NCI-H1048 (cell line): ENCODE measurements around the gene AASDH.
"Not testable (repeated sequence)": the region's sequence is repeated elsewhere in the genome, so short reads cannot be mapped to it uniquely, and the experiment has no call there.

Experiments used
- DNase-seq: peaks from one replicate; lab custom pipeline; 2025; lab: John Stamatoyannopoulos, UW

AASDH gene

DNA sequence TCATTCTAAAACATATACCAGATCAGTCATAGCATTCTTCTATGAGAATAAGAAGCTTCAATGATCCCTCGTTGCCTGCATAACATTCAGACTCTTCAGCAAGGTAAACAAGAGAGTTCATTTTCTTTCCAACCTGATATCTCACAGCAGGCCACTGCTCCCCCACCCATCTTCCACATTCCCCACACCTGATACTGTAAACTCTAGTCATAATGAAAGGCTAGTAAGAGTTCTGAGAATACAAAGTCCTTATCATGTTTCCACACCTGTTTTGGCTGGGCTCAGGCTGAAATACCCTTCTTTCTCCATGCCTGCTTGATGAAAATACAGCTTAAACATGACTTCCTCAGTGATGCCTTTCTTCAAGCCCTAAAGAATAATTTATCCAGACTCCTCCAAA lies 2.3 kb upstream of the AASDH start:
- DNase-seq: no peak

DNA sequence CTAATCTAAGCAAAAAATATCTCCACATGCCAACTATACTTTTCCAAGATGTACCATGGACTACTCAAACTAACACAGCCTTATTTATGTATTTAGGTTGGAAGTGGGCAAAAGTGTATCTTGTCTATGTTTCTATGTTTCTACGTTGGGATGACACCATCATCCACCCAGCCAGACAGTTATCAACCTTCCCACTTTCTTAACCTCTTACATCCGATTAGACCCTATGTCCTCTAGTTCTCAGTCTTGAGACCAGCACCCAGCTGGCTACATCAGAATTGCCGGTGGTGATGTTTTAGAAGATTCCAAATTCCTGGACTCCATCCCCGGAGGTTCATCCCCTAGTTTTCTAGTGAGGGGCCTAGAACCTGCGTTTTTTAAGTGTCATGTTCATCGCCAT lies 1.0 kb upstream of the AASDH start:
- DNase-seq: no peak

DNA sequence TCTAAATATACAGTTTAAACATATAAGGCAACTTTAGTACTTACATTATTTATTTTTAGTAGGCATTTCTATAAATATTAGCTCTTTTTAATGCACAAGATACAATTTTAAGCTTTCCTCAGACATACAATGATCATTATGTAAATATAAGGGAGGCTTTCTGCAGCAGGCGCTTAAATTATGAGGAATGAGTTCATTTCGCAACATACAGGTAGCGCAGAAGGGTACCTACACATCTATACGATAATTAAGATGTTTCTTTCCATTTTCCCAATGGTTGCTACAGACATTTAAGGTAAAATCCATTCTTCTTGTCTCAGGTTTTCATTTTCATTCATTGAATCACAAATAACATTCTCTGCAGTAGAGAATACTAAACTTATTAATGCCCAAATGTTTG lies 1.2 kb downstream of the AASDH start:
- no peak for DNase-seq

DNA sequence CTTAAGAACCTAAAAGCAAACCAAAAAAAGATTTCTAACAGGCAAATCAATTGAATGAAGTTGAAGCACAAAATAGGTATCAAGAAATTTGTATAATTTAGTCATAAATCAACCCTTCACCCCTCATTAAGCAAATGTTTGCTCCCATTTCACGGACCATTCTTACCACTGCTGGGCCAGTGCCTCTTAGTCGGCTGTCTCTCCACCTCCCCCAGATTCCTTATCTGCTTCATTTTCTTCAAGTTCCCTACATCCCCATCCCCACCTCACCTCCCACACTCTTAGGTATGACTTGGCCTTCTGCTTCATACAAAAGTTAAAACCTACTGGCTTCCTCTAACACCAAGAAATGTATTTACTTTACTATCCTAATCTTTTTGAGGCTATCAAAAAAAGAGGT lies 11.8 kb downstream of the AASDH start:
- DNase-seq: no peak

DNA sequence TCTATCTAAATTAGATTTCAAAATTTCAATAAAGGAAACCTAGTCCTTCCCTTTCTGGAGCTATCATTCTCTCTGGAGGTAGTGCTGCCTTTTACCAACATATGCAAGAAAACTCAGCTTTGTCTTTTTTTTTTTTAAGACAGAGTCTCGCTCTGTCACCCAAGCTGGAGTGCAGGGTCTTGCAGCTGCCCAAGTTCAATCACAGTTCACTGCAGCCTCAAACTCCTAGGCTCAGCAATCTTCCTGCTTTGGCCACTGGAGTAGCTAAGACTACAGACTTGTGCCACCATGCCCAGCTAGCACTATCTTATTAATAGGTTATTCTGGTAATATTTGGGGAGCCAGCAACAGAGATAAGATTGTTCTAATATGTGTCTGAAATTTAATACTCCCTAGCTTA lies 12.3 kb downstream of the AASDH start:
- no peak for DNase-seq

DNA sequence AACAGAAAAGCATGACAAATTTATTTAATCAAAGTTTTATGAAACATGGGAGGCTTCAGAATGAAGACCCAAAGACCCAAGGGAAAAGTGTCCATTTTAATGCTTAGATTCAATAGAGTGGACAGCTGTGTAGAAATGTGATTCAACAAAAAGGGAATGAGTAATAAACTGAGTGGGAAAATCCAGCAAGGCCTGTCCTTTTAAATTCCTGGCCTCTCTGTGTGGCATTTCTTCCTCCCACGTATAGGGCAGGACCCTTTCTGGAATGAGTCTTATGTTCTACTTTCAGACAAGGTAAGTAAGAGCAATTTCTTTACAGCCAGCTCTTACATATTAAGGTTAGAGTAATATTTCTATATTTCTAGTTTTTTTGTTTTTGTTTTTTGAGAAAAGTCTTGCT lies 14.5 kb downstream of the AASDH start:
- DNase-seq: no peak

DNA sequence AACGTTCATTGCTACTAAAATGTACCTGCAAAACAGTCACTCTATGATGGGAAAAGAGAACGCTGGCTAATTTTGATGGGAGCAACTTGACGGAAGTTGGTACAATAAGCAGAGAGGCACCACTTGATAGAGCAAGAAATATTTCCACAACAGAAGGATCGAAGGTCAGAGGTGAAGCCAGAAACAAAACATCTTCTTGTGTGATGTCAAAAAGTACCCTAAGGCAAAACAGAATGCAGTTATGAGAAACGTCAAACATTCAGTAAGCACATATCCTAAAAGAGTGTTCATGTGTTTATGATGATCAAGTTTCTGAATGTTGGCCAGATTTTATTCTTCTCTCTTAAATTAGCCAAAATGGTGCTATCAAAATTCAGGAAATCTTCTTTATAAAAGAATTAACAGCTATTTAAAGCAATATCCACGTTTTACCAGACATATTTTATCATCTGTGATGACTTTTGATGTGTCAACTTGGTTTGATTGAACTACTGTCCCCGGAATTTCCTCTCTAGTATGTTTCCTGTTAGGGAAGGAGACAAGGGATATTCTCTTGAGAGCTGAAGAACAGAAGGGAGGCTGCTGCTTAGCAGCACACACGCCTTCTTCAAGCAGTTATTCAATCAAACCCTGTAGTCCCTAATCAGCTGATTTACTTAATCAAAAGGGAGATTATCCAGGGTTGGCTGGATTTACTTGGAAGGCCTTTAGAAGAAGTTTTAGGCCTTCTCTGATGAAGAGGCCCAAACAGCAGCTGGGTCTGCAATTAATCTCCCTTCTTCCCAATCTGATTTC lies 15.7 kb downstream of the AASDH start:
- no peak for DNase-seq

DNA sequence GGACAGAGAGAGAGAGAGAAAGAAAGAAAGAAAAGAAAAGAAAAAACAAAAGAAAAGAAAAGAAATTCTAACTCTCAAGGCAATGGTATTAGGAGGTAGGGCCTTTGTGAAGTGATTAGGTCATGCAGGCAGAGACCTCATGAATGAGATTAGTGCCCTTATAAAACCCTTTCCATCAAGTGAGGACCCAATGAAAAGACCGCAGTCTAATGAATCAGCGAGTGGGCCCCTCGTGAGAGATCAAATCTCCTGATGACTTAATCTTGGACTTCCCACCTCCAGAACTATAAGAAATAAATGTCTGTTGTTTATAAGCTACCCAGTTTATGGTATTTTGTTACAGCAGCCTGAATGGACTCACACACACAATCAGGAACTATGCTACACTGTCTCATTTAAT lies 16.9 kb downstream of the AASDH start:
- no peak for DNase-seq

DNA sequence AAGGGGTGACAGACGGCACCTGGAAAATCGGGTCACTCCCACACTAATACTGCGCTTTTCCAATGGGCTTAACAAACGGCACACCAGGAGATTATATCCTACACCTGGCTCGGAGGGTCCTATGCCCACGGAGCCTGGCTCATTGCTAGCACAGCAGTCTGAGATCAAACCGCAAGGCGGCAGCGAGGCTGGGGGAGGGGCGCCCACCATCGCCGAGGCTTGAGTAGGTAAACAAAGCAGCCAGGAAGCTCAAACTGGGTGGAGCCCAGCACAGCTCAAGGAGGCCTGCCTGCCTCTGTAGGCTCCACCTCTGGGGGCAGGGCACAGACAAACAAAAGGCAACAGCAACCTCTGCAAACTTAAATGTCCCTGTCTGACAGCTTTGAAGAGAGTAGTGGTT lies 24.3 kb downstream of the AASDH start:
- not testable (repeated sequence) for DNase-seq

DNA sequence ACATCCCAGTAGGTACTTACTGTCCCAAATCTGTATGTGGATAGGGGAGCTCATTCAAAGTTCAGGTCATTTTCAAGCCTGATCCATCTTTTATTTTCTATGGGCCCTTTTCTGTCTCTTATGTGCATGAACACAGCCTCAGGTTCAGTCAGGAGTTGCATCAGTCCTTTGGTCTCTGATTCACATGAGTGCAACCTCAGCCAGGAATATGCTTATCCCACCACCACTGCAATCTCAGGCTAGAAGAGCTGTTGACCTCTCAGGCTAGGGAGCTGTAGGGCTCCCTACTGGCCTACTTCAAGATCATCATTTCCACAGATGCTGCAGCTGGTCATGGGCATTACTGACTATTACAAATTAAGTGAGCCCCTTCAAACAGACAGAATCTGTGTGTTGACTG lies 27.2 kb downstream of the AASDH start:
- DNase-seq: no peak

DNA sequence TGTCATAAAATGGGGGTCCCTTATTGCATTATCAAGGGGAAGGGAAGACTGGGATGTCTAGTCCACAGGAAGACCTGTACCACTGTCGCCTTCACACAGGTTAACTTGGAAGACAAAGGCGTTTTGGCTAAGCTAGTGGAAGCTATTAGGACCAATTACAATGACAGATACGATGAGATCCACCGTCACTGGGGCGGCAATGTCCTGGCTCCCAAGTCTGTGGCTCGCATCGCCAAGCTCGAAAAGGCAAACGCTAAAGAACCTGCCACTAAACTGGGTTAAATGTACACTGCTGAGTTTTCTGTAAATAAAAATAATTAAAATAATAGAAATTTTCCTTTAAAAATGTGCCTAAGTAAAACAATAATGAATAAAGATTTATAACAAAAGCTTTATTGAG lies 30.6 kb downstream of the AASDH start:
- DNase-seq: no peak

DNA sequence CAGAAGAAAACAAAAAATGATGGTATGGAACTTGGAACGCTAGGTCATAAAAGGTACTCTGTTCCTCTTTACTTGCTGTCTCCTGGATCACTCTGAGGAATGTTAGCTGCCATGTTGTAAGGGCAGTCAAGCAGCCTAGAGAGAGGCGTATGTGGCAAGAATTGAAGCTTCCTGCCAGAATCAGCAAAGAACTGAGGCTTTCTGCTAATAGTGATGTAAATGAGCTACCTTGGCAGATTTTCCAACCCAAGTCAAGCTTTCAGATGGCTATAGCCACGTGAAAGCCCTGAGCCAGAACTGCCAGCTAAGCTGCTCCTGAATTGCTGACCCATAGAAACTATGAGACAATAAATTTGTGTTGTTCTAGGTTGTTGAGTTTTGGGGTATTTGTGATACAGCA lies 38.7 kb downstream of the AASDH start:
- no peak for DNase-seq

DNA sequence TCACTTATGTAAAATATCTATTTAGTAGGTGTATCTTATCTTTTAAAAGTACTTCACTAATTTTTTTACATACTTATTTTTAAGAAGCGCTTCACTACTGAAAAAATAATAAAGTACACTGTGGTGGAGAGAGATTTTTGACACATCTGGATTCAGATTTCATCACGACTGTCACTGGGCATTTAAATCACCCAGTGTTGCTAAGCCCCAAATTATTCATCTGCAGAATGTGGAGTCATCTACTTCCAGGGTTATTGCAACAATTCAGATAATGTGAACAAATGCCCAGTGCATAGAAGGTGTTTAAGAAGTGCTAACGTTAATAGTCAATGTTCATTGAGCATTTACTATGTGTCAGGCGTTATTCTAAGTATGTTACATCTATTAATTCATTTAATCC lies 41.8 kb downstream of the AASDH start:
- no peak for DNase-seq

DNA sequence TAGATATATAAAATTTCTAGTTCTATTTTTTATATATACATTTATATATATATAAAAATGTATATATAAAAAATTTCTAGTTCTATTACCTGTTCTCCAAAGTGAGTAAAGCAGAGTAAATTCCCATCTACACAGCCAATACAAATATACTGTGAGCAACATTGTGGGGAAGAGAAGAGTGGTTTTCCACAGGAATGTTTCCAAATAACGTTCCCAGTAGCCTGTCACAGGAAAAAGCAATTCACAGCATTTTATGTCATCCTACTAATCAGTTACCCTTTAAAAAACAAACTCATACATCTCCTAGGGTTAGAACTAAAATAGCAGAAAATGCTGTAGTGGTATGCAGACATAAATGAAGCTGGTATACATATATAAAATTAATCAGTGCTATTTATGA lies 44.5 kb downstream of the AASDH start:
- no peak for DNase-seq

DNA sequence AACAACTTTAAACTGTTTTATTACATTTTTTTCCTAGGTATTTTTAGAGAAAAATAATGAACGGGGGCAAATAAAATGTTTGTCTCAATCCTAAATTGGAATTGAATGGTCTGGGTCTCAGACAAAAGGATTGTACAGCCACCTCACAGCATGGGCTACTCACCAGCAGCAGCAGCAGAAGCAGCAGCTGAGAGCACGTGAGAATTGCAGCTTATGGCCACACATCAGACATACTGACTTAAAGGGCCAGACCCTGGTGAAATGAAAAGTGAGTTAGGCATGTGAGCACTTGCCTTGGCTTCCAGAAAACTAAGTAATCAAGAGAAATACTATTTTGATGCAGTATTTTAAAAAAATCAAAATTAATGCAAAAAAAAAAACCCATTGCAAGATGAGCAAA lies 56.6 kb downstream of the AASDH start:
- DNase-seq: no peak

DNA sequence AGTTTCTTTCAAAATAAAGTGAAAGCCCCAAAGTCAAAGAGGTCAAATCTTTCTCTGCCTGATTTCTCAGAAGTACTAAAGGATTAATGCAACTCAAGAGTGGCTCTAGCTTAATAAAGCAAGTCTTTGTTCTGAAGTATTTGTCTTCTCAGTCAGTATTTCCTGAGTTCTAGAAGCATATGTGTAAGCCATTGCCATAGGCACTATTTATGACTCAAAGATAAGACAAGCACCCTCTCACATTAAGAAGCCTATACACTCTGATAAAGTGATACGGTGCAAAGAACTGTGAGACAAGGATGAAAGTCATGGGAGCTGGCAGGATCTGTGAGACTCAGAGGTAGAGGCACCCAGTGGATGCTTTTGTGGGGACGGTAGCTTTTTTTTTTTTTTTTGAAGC lies 60.9 kb downstream of the AASDH start:
- DNase-seq: no peak

DNA sequence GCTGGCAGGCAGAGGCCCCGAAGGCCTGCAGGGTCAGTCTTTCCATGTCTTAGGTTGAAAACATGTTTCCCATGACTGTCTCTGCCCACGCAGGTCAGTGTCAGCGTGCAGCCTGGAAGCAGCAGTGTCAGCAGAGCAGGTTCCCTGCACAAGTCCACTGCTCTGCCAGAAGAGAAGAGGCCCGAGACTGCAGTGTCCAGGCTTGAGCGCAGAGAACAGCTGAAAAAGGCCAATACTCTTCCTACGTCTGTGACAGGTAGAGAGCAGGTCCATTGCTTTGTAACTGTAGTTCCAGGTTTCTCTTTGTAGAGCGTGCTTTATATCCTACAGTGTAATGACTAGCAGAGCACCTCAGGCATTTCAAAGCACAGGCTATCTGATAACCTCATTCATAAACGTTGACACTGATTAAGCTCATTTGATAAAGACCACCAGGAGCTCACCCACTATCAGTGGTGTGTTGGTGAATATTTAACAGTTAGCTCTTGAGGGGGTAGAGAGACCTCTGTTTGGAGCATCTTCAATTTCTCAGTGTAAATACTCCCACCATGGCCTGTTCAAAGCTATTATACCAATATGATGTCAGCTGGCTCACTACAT lies 63.2 kb downstream of the AASDH start:
- DNase-seq: no peak

DNA sequence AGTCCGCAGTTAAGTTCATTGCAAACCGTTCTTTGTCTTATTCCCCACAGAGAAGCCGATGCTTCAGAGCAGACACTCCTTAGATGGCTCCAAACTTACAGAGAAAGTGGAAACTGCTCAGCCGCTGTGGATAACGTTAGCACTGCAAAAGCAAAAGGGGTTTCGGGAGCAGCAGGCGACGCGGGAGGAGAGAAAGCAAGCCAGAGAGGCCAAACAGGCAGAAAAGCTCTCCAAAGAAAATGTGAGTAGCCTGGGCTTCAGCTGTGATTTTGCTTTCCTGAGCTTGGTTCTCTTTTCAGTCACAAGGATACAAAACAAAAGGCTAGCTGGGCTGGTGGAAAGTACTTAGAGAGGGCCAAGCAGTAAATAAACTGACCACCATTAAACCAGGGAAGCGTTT lies 64.0 kb downstream of the AASDH start:
- DNase-seq: no peak

DNA sequence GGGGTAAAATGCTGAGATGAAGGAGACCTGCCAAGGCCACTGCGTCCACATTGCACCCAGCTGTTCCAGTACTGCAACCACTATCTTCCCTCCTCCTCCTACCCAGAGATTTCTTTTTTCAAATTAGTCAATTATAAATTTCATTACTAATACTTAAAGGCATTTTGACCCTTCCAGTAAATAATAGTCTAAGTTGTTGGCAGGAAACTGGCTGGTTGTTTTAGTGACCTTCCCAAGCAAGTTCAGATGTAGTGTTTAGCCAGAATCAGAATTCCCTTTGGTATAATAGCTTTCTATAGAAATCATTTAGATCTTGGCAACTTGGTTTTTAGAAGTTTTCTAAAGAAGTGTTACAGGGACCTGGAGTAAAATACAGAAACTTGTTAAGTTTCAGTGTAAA lies 66.0 kb downstream of the AASDH start:
- no peak for DNase-seq

DNA sequence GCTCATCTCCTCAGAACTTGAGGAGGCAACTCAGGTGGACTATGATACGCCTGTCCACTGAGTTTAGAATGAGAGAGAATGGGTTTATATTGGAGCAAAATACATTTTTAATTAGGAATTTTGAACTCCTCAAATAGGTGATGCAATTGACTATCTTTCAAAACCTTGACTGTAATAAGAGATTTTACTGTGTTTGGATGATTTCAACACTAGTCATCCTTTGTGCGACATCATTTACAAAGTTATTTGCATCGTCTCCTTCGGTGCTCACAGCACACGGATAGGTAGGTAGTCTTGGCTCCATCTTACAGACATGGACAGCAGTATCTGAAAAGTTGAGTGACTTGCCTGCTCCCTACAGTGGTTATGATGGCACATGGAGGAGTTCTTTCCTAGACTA lies 67.0 kb downstream of the AASDH start:
- no peak for DNase-seq

DNA sequence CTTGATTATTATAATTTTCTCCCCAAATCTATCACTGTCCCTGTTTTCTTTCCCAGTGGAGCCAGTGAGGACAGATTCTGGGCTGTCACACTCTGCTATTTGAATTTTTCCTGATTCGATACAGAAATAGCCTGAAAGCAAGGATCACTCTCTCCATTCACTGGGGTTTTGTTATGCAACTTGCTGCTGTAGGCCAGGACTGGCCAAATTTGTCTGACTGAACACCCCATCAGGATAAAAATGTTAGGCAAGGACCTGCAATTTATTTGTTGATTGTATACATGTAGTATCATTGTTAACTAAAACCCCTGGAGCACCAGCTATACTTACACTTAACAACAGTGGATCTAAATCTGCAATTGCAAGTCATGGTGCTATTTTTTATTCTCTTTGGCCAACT lies 68.7 kb downstream of the AASDH start:
- DNase-seq: no peak

DNA sequence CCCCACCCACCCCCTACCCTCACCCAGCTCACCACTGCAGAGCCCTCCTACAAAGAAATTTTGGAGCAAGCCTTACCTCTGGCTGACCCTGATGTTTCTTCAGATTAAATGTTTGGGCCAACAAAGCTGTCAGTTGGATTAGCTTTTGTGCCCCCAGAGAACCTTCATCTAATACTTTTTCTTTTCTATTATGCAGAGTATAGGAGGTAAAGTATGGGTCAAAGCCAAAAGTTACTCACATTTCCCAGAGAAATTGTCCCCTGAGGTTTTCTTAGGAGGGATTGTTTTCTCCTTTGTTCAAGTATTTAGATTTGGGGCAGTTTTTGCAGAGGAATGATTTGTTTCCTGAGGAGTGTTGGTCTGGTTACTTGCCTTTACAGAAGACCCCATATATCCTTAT lies 69.5 kb downstream of the AASDH start:
- DNase-seq: no peak

DNA sequence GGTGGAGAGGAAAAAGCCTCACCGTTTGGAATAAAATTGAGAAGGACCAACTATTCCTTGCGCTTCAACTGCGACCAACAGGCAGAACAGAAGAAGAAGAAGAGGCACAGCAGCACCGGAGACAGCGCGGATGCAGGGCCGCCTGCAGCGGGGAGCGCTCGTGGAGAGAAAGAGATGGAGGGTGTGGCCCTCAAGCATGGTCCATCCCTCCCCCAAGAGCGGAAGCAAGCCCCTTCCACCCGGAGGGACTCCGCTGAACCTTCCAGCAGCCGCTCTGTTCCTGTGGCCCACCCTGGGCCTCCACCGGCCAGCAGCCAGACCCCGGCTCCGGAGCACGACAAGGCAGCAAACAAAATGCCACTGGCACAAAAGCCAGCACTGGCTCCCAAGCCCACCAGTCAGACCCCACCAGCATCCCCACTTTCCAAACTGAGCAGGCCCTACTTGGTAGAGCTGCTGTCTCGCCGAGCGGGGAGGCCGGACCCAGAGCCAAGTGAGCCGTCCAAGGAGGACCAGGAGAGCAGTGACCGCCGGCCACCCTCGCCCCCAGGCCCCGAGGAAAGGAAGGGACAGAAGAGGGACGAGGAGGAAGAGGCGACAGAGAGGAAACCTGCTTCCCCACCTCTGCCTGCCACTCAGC lies 71.2 kb downstream of the AASDH start:
- DNase-seq: no peak

DNA sequence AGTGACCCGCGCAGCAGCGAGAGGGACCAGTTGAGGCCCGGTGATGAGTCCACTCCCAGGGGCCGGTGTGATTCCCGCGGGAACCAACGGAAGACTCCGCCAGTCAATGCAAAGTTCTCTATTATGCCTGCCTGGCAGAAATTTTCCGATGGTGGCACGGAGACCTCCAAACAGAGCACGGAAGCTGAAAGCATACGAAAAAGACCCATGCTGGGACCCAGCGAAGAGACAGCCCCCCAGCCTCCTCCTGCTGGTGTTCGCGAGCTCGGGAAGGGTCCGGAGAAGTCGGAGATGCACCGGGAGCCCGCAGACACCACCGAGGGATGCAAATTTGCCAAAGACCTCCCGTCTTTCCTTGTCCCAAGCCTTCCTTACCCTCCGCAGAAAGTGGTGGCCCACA lies 71.7 kb downstream of the AASDH start:
- DNase-seq: no peak
